Measurements from ENCODE around the gene MYL6B. TPM values are rescaled to one million over a fixed set of nuclear protein-coding genes. Genes with fewer than 3 reads are reported as not detected.
A peak's percentile ranks its signal among the peaks of the same experiment; 100 is the strongest.

MYL6B gene
- total and polyA plus RNA-seq, 2 experiments from 2014 or later = 96.9 to 164 TPM

GRCh38 chr12:56129206-56129941 lies 23.0 kb upstream of the MYL6B start:
- peak overlapping the region; percentile 89 for H3K4me2 ChIP-seq
- peak overlapping the region; percentile 89 for H3K4me3 ChIP-seq
- DNase-seq (ENCODE audit: low spot score) (peak; percentile 77), ATAC-seq (peak; percentile 54)
- no peak overlapping the region for H3K27ac Mint-ChIP-seq
- no peaks in the 10 kb centered on the region for H3K9me3 Mint-ChIP-seq
- peaks cover 17% of the 10 kb centered on the region for H3K4me1 ChIP-seq (ENCODE audit: insufficient read depth)
- H3K36me3 ChIP-seq (ENCODE audit: insufficient read depth) = peaks cover 26% of the 10 kb centered on the region
- no peak overlapping the region for H3K27ac ChIP-seq (ENCODE audit: low read depth)
- peak overlapping the region; percentile 98 for H3K4me3 Mint-ChIP-seq
- TF ChIP-seq POLR2AphosphoS5 (IDR thresholded peaks at IDR 0.05; ENCODE audit: low read depth) (peak; percentile 48), CTCF (conservative IDR thresholded peaks at IDR 0.05; ENCODE audit: low read depth in 2 of 2) (no peak)
- peaks cover 13% of the 10 kb centered on the region; the same call in 1 of the 2 replicates for H4K20me1 ChIP-seq (replicated peaks; ENCODE audit: insufficient read depth)
- H3K27me3 Mint-ChIP-seq (ENCODE audit: insufficient read depth, low read depth, poor library complexity) = peaks cover 3% of the 10 kb centered on the region
- H3K27me3 ChIP-seq (ENCODE audit: insufficient read depth) = no peaks in the 10 kb centered on the region
- peaks cover 30% of the 10 kb centered on the region for H3K4me1 Mint-ChIP-seq
- H3K79me2 ChIP-seq (replicated peaks; ENCODE audit: insufficient read depth) = peaks cover 21% of the 10 kb centered on the region
- no peaks in the 10 kb centered on the region for H3K9me2 ChIP-seq (ENCODE audit: insufficient read depth)
- no peak overlapping the region; the same call in 1 of the 2 replicates for H2AFZ ChIP-seq
- peaks cover 46% of the 10 kb centered on the region for H3K36me3 Mint-ChIP-seq (ENCODE audit: low read depth)
- peaks cover 4% of the 10 kb centered on the region; the same call in 1 of the 2 replicates for H3F3A ChIP-seq (replicated peaks; ENCODE audit: low read depth)

- no peak for TF ChIP-seq ZNF462 (CRISPR knock-in tag; IDR thresholded peaks at IDR 0.05)
- TF ChIP-seq EZH2 (IDR thresholded peaks at IDR 0.05; ENCODE audit: low read depth, unreplicated experiment) = no peak
- TF ChIP-seq ZNF114 (CRISPR knock-in tag; IDR thresholded peaks at IDR 0.05) = no peak
- TF ChIP-seq ETS1 (IDR thresholded peaks at IDR 0.05) = no peak
- no peak for TF ChIP-seq ZNF331 (CRISPR knock-in tag; IDR thresholded peaks at IDR 0.05; ENCODE audit: low read depth)
- peak overlapping the region; percentile 89 for H3K4me2 ChIP-seq
- H3K27ac Mint-ChIP-seq = no peak overlapping the region
- peaks cover 50% of the 10 kb centered on the region for H3K36me3 Mint-ChIP-seq (ENCODE audit: low read depth)
- peak overlapping the region; percentile 89 for H3K4me3 ChIP-seq
- peaks cover 21% of the 10 kb centered on the region for H3K79me2 ChIP-seq (replicated peaks; ENCODE audit: insufficient read depth)
- H2AFZ ChIP-seq = no peak overlapping the region
- no peaks in the 10 kb centered on the region for H3K9me2 ChIP-seq (ENCODE audit: insufficient read depth)
- peaks cover 13% of the 10 kb centered on the region; the same call in 1 of the 2 replicates for H4K20me1 ChIP-seq (replicated peaks; ENCODE audit: insufficient read depth)
- peaks cover 3% of the 10 kb centered on the region for H3K27me3 Mint-ChIP-seq (ENCODE audit: insufficient read depth, low read depth, poor library complexity)
- peak overlapping the region; percentile 98 for H3K4me3 Mint-ChIP-seq
- no peak for DNase-seq (ENCODE audit: low spot score)
- peaks cover 30% of the 10 kb centered on the region for H3K36me3 ChIP-seq (ENCODE audit: insufficient read depth)
- no peak overlapping the region for H3K27ac ChIP-seq (ENCODE audit: low read depth)
- H3F3A ChIP-seq (replicated peaks; ENCODE audit: low read depth) = peaks cover 4% of the 10 kb centered on the region; the same call in 1 of the 2 replicates
- no peaks in the 10 kb centered on the region for H3K9me3 Mint-ChIP-seq
- H3K4me1 ChIP-seq (ENCODE audit: insufficient read depth) = peaks cover 17% of the 10 kb centered on the region
- H3K4me1 Mint-ChIP-seq = peaks cover 30% of the 10 kb centered on the region
- ATAC-seq = no peak
- no peaks in the 10 kb centered on the region for H3K27me3 ChIP-seq (ENCODE audit: insufficient read depth)
Measured at GRCh38 chr12:56129942-56130495, 22.4 kb upstream of the MYL6B start.

Data from GM23338 (cell line).